Loucy (cell line): ENCODE data around the gene PRKN.

Source experiments
- EZH2phosphoT487 ChIP-seq: fragments of 200-600 bp; IDR thresholded peaks from 2 replicates; pipeline ENCODE4 v1.6.1; 2018; ENCODE audit warnings: antibody characterized with exemption, mild to moderate bottlenecking, moderate library complexity, borderline replicate concordance
- TF ChIP-seq, protein P1 (sequence below): fragments of 200-600 bp; sonication (generic); conservative IDR thresholded peaks from 2 replicates; pipeline ENCODE4 v1.5.1; 2014; ENCODE audit warnings: mild to moderate bottlenecking, antibody characterized with exemption, low read length

DNA sequence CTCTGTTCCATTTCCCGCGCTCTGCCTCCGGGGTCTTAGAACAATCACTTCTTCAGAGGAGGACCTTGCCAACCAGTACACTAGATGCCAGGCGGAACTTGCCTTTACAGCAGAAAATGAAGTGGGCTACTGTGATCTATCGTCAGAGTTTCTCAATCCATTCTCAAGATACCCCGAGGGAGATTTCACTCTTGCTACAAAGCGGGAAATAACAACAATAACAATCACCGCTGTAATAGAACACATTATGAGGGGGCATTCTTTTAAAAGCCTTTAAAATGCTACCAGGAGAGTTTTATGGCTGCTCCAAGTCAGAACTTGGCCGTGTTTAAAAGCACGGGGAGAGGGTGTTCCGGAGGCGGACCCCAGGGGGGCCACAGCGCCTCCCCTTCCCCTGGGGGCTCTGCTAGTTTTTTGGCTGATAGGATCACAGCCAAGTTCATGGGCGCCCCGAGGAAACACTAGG, 836.7 kb downstream of the PRKN start:
- TF ChIP-seq, protein P1, sequence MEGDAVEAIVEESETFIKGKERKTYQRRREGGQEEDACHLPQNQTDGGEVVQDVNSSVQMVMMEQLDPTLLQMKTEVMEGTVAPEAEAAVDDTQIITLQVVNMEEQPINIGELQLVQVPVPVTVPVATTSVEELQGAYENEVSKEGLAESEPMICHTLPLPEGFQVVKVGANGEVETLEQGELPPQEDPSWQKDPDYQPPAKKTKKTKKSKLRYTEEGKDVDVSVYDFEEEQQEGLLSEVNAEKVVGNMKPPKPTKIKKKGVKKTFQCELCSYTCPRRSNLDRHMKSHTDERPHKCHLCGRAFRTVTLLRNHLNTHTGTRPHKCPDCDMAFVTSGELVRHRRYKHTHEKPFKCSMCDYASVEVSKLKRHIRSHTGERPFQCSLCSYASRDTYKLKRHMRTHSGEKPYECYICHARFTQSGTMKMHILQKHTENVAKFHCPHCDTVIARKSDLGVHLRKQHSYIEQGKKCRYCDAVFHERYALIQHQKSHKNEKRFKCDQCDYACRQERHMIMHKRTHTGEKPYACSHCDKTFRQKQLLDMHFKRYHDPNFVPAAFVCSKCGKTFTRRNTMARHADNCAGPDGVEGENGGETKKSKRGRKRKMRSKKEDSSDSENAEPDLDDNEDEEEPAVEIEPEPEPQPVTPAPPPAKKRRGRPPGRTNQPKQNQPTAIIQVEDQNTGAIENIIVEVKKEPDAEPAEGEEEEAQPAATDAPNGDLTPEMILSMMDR = no peak
- no peak for TF ChIP-seq EZH2phosphoT487
